ENCODE measurements around the gene TRIP4.
"Not testable (repeated sequence)": the region's sequence is repeated elsewhere in the genome, so short reads cannot be mapped to it uniquely, and the experiment has no call there.

The TRIP4 gene

DNA sequence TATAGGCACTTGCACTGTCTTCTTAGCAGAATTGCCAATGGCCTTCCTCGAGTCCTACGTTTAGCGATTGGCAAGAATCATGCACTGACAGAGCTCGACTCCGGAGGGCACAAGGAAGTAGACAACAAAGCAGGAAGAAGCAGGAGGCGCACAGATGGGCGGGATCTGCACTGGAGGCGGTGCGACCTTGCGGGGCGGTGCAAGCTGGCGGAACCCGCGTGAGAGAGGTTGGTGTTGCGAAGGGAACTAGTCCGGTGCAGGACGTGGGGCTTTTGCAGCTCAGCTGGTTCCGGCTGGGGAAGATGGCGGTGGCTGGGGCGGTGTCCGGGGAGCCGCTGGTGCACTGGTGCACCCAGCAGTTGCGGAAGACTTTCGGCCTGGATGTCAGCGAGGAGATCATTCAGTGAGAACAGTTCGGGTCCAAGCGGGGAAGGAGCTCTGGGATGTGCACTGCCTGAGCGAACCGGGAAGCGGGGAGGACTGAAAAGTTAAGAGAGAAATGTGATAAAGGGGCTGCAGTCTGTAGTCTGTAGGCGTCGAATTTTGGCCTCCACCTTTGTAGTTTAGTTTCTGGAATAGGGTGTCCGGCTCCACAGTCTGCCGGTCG is at the start of gene TRIP4:
Gene TRIP4 (plus strand): TSS at position 275 of the 607 bp plus-strand sequence. CDS start 28 bp downstream, at position 303.
- DNase-seq (ENCODE audit: low read depth in 2 of 2) = peak; percentile 89

DNA sequence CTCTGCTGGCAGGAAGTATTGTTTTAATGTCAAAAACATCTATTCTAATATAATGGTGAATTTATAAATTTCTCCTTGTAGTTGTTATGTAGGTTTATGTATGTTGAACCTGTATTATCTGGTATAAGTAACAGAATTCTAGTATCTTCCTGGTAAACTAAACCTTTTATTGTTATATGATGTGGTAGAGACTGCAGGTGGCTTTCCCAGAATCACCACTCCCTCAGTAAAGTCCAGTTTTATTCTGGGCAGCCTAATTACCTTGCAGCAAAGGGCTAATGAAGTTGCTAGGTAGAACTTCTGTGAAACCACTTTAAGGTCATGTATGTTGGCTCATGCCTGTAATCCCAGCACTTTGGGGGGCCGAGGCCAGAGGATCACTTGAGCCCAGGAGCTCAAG is 47.3 kb upstream of the TRIP4 start:
- no peak for DNase-seq (ENCODE audit: low read depth in 2 of 2)

DNA sequence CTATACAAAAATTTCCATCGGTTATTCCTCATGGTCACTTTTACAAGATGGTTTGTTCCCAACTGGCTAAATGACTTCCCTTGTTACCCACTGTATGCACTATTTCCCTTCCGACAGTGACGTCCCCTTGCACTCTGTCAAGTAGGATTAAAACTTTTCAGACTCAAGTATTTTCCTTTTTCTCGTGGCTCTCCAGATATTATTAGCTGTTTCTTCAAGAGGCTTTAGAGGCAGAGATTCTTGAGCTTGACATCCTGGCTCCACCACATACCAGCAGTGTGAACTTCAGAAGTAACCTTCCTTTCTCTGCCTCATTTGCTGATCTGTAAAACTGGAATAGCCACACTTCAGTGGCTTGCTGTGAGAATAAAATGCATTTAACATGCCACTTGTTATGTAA is 45.7 kb upstream of the TRIP4 start:
- DNase-seq (ENCODE audit: low read depth in 2 of 2) = no peak

DNA sequence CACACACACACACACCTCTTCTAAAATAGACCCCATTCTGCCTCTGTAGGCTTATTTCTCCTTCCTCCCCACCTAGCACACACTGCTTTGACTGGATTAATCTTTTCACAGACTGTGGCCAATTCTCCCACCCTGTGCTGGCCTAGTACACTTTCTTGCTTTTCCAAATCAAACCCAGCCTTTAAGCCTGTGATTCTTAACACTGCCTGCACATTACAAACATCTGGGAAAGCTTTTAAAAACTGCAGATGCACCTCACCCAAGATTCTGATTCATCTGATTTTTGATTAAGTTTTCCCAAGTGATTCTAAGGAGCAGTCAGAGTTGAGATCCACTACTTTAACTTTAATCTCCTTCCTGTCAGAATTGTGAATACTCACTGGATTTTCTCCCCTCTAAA is 44.4 kb upstream of the TRIP4 start:
- no peak for DNase-seq (ENCODE audit: low read depth in 2 of 2)

DNA sequence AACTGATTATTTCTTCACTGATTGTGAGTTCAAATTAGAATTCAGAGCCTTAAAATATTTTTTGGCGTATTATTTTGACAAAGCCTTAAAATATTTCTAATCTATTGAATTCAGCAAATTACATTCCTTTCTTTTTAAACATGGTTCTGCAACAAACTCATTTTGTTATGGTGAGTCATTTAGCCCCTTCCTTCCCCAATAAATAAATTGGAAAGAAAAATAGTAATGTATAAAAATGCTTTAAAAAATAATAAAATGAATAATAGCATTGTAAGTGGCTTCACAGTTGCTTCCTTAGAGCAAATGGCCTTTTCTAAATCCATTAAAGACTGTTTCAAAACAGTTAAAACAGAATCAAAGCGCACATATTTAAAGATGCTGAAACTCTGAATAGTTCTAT is 43.8 kb upstream of the TRIP4 start:
- DNase-seq (ENCODE audit: low read depth in 2 of 2) = no peak

DNA sequence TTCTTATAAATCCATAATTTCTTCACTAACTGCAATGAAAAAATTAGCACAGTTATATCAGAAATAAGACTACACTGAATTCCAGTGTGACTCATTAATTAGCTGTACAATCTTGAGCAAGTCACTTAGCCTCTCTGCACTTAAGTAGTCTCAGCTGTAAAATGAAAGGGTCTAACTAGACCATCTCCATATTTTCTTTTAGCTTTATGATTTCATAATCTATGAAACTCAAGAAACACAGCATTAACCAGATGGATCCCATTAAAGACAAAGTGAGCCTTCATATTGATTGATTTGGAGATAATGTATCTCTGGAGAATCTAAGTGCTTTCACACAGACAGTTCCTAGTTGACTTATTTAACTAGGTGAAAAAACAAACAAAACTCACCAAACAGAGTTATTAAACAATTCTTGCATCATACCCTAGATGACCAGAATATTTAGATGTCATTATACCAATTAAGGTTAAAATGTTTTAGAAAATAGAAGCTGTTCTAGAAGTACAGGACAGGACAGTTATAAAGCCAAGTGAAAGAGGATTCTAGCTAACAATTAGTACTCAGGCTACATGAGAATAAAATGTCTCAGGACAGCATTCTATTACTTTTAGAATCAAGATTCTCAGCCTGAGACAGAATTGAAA is 42.9 kb upstream of the TRIP4 start:
- DNase-seq (ENCODE audit: low read depth in 2 of 2) = no peak

DNA sequence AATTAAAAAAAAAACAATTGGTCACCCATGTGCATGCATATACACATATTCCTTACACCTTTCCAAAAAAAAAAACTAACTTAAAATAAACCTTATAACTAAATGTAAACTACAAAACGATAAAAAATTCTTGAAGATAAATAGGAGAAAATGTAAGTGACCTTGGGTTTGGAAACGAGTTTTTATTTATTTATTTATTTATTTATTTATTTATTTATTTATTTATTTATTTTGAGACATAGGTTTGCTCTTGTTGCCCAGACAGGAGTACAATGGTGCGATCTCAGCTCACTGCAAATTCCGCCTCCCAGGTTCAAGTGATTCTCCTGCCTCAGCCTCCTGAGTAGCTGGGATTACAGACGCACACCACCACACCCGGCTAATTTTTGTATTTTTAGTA is 41.4 kb upstream of the TRIP4 start:
- not testable (repeated sequence) for DNase-seq (ENCODE audit: low read depth in 2 of 2)

DNA sequence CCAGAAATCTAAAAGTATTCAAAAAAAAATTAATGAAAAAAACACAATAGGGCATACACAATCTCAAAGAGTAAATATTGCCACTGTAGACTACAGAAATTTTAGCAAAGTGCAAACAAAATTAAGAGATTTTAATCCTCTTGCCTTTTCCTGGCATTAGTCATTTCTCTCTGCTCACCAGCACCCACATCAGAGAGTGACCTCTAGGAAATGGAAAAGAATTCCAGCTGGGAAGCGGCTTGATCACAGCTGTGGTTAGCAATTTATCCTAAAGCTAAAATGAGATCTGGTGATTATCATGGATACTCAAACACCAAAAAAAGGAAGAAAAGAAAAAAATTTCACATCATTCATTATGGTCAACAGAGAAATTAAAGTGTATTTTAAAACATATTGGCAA is 39.2 kb upstream of the TRIP4 start:
- no peak for DNase-seq (ENCODE audit: low read depth in 2 of 2)

DNA sequence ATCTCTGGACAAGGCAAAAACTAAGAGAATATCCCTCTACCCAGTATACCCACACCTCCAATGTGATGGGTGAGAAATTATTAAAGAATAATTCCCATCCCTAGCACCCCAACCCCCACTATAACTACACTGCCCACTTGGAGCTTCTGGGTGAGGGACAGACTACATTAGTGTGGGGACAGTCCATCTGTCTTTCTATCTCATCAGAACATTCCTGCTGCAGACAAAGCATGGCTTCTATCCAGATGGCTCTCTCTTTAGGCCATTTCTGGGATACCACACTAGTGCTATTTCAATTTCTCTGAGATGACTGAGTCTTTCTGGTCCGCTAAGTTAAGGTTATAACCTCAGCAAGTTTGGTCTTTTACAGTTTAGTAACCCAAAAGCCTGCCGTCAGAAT is 38.3 kb upstream of the TRIP4 start:
- DNase-seq (ENCODE audit: low read depth in 2 of 2) = no peak

DNA sequence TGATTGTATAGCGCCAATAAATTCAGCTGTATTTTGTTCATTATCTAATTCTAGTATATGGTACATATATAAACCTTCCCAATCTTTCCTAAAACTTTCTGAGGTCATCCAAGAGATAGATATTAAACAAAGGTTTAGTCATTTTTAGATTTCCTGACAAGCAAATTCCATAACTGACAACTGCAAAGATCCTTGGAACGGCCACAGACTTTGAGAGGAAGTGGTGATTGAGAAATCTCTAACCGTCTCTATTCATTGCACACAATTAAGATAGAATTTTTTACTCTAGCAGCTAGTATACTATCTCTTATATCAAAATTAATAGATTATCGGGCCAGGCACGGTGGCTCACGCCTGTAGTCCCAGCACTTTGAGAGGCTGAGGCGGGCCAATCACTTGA is 36.4 kb upstream of the TRIP4 start:
- DNase-seq (ENCODE audit: low read depth in 2 of 2) = no peak

DNA sequence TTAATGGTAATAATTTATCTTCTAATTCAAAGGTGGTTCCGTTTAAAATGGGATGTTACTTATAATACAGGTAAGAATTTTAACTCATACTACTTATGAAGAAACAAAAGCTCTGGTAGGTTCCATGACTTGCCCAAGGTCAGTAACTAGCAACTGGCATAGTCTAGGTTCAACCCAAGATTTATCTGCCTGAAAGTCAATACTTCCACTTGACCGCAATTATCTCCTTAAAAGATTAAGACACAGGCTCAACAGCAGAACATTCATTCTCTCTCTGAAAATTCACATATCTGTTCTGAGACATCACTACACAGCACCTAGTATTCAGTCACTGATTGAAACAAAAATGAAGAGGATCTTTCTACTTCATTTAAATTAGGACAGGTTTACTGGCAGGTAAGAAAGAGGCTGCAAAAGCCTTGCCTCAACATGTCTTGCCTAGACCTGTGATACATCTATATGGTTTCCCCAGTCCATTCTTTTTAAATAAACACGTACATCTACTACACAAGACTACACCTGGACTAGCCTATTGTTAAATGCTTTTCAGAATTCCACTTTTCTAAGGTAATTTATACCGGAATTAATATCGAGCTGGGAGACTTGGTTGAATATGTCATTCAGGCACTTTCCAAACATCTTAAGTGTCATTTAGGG is 32.8 kb upstream of the TRIP4 start:
- no peak for DNase-seq (ENCODE audit: low read depth in 2 of 2)

DNA sequence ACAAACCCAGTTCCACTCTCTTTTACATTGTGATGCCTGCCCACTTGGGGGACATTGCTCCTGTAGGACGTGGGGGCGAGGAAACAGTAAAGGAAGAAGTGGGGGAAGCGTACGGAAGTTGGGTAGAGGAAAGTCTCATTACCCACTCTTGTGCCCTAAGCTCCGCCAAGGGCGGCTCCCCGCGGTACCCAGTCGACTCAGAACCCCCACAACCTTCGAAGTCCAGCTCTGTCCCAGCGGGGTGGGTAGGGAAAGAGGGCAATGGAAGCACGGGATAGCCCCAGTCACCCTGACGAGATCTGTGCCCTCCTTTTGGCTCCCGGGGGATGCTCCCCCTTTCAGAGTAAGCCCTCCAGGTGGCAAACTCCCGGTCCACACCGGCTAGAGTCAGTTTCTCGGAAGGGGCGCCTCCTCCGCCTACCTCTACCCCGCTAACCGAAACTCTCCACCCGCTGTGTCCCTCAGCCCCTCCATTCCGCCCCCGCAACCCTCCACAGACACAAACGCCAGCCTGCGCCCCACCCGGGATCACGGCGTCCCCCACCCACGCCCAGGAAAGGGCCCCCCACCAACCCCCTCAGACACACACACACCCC is 32.2 kb upstream of the TRIP4 start:
- DNase-seq (ENCODE audit: low read depth in 2 of 2) = no peak

DNA sequence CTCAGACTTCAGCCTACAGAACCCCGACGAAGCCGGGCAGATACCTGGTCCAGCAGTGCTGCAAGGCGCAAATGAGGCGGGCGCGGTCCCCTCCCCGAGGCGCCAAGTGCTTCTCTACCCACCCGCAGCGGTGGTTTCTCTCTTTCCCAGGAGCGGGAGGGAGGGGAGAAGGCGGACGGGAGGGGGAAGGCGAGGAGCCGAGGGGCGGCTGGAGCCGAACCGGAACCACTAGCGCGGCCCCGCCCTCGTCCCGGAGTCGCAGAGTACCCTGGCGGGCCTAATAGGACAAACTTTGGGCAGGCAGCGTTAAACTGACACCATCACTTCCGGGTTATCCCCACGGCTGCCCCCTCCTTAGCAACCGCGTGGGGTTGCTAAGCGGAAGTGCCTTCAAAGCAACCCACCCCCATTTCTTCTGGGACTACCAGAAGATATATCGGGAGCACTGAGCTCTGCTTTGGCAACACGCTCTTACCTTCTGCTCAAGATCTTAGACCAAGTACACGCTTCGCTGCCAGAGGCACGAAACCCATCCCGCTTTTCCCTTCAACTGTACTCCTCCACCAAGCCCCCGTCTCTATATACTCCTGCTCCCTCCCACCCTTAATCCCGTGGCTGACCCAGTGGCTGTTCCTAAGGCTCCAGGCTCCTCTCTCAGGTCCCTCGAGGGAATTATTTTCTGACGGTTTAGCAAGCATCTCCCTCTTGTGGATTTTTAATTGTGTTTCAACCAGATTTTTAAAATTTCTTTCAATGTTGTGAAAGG is 31.5 kb upstream of the TRIP4 start, which contains the start of gene CSNK1G1:
Gene CSNK1G1 (minus strand): TSS at position 230 of the 766 bp plus-strand sequence. CDS start 55,674 bp downstream, outside the sequence.
- peak; percentile 76 to 84 for DNase-seq (ENCODE audit: low read depth in 2 of 2)

DNA sequence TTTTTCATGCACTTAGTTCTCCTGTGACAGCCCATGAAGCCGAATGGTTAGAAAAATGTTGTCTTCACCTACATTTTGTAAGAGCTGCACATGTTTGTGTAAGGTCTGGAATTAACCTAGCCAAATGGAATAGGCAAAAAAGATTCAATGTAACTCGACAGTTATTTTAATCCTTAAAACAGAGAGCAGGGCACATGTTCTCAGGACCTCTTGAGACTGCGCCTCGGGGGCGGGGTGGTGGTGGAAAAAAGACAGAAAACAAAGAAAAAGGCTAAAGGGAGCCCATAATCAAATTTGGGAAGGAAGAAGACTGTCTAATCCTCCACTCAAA is 31.0 kb upstream of the TRIP4 start:
- no peak for DNase-seq (ENCODE audit: low read depth in 2 of 2)

DNA sequence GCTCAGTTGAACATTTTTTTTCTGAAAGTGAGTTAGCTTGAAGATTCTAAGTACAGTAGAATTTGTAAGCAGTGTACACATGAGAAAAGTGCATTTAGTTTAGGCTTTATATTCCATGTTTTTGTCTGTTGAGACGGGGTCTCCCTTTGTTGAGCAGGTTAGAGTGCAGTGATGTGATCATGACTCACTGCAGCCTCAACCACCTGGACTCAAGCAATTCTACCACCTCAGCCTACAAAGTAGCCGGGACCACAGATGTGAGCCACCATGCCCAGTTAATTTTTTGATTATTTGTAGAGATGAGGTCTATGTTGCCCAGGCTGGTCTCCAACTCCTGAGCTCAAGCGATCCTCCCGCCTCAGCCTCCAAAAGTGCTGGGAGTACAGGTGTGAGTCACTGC is 26.4 kb upstream of the TRIP4 start:
- no peak for DNase-seq (ENCODE audit: low read depth in 2 of 2)

DNA sequence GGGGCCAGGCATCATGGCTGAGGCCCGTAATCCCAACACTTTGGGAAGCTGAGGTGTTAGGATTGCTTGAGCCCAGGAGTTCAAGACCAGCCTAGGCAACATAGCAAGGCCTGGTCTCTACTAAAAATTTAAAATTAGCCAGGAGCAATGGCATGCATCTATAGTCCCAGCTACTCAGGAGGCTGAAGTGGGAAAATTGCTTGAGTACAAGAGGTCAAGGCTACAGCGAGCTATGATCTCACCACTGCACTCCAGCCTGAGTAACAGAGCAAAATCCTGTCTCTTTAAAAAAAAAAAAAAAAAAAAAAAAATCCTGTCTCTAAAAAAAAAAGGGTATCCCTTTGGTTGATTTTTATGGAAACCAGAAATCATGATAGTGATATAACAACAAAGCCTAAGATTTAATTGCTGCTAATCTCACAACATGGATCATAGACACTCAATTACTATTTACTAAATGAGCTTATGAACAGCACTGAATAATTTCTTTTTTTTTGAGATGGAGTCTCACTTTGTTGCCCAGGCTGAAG is 18.5 kb upstream of the TRIP4 start:
- no peak for DNase-seq (ENCODE audit: low read depth in 2 of 2)

DNA sequence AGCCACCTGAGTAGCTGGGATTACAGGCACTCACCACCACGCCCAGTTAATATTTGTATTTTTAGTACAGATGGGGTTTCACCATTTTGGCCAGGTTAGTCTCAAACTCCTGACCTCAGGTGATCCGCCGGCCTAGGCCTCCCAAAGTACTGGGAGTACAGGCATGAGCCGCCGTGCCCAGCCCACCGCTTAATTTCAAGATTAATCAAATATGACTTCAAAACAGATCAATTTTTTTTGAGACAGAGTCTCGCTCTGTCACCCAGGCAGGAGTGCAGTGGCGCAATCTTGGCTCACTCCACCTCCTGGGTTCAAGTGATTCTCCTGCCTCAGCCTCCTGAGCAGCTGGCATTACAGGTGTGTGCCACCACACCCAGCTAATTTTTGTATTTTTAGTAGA is 16.3 kb upstream of the TRIP4 start:
- DNase-seq (ENCODE audit: low read depth in 2 of 2) = not testable (repeated sequence)

DNA sequence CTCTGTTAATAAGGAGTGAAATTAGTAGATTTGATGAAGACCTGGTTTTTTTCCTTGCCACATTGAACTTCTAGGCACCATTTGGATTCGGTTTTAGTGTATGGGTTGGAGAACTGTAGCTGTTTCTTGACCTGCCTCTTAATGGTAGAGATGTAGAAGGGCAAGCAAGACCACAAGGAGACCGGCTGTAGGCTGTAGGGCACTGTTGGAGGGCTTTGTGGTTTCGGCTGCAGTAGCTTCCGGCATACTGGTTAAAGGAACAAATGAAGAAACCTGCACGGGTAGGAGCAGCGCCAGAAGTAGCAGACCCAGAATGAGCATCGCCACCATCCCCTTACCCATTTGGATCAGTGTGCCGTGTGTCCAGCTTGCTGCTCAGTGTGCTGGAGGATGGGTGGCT is 14.3 kb upstream of the TRIP4 start:
- DNase-seq (ENCODE audit: low read depth in 2 of 2) = no peak

DNA sequence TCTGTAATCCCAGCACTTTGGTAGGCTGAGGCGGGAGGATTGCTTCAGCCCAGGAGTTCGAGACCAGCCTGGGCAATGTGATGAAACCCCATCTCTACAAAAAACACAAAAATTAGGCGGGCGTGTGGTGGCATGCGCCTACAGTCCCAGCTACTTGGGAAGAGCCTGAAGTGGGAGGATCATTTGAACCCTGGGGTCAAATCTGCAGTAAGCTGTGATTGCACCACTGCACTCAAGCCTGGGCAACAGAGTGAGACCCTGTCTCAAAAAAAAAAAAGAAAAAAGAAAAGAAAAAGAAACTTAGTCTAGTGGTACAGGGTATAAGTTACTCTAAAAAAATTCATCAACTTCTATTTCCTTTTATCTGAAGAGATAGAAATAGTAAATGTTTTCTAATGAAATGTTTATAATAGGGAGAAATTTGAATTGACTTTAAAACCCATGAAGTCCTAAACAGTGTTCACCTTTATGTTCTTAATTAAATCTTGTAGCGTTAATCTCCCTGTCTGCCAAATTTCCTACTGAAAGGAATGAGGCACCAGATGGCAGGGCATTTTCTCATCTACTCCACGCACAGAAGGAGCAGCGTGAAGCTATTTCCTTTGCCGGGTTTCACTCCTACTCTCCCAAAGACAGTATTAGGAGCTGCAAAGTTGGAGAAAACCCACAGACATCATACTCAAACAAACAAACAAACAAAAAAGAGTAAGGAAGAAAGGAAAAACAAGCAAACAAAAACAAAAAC is 8.2 kb upstream of the TRIP4 start:
- no peak for DNase-seq (ENCODE audit: low read depth in 2 of 2)

DNA sequence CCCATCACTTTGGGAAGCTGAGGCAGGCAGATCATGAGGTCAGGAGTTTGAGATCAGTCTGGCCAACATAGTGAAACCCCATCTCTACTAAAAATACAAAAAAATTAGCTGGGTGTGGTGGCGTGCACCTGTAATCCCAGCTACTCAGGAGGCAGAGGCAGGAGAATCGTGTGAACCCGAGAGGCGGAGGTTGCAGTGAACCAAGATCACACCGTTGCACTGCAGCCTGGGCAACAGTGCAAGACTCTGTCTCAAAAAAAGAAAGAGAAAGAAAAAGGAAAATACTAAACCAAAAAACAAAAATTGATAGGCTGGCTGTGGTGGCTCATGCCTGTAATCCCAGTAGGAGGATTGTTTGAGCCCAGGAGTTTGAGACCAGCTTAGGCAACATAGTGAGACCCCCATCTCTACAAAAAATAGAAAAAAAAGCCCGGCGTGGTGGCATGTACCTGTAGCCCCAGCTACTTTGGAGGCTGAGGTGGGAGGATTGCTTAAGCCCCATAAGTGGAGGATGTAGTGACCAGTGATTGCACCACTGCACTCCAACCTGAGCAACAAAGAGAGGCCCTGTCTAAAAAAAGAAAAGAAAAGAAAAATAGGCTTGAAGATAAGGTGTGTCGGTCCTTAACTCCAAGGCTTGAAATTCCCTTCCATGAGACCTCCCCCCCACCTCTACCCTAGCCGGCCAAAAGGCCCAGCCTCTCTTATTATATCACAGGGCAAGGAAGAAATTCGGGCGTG is 7.3 kb upstream of the TRIP4 start:
- DNase-seq (ENCODE audit: low read depth in 2 of 2) = not testable (repeated sequence)
